HL-60 (cell line): ENCODE results near the gene SUMO1.
"Not testable (repeated sequence)": the region's sequence is repeated elsewhere in the genome, so short reads cannot be mapped to it uniquely, and the experiment has no call there.

Experiments used
- TF ChIP-seq, protein P1 (sequence below): IDR thresholded peaks from one replicate; pipeline ENCODE4 v1.5.1; 2011; ENCODE audit warnings: low read length, control low read depth, inconsistent platforms; ENCODE audit not compliant: insufficient read depth
- TF ChIP-seq, protein P2 (sequence below): IDR thresholded peaks from 2 replicates; pipeline ENCODE4 v1.6.1; 2012; ENCODE audit warnings: low read depth; ENCODE audit not compliant: insufficient replicate concordance

DNA sequence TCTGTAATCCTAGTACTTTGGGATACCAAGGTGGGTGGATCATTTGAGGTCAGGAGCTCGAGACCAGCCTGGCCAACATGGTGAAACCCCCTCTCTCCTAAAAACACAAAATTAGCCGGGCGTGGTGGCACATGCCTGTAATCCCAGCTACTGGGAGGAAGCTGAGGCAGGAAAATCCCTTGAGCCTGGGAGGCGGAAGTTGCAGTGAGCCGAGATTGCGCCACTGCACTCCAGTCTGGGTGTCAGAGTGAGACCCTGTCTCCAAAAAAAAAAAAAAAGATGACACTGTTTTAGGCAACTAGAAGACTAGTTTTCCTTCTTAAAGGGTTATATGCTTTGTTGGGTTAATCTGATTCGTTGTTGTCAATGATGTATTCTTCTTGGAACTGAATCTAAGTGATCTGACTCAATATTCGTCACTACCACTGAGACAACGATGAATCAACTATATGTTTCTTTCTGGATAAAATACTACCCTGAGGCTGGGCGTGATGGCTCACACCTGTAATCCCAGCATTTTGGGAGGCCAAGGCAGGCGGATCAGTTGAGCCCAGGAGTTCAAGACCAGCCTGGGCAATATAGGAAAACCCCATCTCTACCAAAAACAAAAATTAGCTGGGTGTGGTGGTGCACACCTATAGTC, 37.8 kb upstream of the SUMO1 start:
- TF ChIP-seq, protein P1, sequence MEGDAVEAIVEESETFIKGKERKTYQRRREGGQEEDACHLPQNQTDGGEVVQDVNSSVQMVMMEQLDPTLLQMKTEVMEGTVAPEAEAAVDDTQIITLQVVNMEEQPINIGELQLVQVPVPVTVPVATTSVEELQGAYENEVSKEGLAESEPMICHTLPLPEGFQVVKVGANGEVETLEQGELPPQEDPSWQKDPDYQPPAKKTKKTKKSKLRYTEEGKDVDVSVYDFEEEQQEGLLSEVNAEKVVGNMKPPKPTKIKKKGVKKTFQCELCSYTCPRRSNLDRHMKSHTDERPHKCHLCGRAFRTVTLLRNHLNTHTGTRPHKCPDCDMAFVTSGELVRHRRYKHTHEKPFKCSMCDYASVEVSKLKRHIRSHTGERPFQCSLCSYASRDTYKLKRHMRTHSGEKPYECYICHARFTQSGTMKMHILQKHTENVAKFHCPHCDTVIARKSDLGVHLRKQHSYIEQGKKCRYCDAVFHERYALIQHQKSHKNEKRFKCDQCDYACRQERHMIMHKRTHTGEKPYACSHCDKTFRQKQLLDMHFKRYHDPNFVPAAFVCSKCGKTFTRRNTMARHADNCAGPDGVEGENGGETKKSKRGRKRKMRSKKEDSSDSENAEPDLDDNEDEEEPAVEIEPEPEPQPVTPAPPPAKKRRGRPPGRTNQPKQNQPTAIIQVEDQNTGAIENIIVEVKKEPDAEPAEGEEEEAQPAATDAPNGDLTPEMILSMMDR, result not testable (repeated sequence)
- TF ChIP-seq, protein P2, sequence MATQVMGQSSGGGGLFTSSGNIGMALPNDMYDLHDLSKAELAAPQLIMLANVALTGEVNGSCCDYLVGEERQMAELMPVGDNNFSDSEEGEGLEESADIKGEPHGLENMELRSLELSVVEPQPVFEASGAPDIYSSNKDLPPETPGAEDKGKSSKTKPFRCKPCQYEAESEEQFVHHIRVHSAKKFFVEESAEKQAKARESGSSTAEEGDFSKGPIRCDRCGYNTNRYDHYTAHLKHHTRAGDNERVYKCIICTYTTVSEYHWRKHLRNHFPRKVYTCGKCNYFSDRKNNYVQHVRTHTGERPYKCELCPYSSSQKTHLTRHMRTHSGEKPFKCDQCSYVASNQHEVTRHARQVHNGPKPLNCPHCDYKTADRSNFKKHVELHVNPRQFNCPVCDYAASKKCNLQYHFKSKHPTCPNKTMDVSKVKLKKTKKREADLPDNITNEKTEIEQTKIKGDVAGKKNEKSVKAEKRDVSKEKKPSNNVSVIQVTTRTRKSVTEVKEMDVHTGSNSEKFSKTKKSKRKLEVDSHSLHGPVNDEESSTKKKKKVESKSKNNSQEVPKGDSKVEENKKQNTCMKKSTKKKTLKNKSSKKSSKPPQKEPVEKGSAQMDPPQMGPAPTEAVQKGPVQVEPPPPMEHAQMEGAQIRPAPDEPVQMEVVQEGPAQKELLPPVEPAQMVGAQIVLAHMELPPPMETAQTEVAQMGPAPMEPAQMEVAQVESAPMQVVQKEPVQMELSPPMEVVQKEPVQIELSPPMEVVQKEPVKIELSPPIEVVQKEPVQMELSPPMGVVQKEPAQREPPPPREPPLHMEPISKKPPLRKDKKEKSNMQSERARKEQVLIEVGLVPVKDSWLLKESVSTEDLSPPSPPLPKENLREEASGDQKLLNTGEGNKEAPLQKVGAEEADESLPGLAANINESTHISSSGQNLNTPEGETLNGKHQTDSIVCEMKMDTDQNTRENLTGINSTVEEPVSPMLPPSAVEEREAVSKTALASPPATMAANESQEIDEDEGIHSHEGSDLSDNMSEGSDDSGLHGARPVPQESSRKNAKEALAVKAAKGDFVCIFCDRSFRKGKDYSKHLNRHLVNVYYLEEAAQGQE, result not testable (repeated sequence)
